ENCODE results near the gene SHROOM2. TPM values are rescaled to one million over a fixed set of nuclear protein-coding genes. Genes with fewer than 3 reads are reported as not detected.

SHROOM2 gene
- total and polyA plus RNA-seq, 4 donors, result 3.0 to 15.5 (median 5.0) TPM

- ATAC-seq (ENCODE audit: insufficient read depth, low FRiP score) (no peak), DNase-seq (no peak)
- H3K4me3 ChIP-seq, result no peak overlapping the region
- H3K36me3 ChIP-seq (ENCODE audit: control insufficient read depth in 4 of 4, insufficient read depth in 4 of 4, low read length in 4 of 4), result no peaks in the 10 kb centered on the region
- H3K9ac ChIP-seq (ENCODE audit: insufficient read depth in 1 of 2, low read length in 2 of 2), result no peak overlapping the region
- H3K27ac ChIP-seq (ENCODE audit: low read depth in 1 of 2, low read length in 1 of 2), result no peak overlapping the region
- 71 to 76% methylated on average over 9 to 12 of the region's 12 CpGs for WGBS, 2 donors
- TF ChIP-seq CTCF (IDR thresholded peaks at IDR 0.05; ENCODE audit: control extremely low read depth, extremely low read depth), result no peak
- peaks cover 0 to 8% (median 0%) of the 10 kb centered on the region in 3 donors for H3K27me3 ChIP-seq (ENCODE audit: control insufficient read depth in 3 of 3, insufficient read depth in 3 of 3, low read length in 2 of 3)
- H3K4me1 ChIP-seq (ENCODE audit: control insufficient read depth in 5 of 5, insufficient read depth in 5 of 5, low read length in 5 of 5), result peaks cover 0 to 10% (median 0%) of the 10 kb centered on the region in 5 donors
- peaks cover 0 to 6% (median 0%) of the 10 kb centered on the region in 4 donors for H3K9me3 ChIP-seq (ENCODE audit: control insufficient read depth in 4 of 4, insufficient read depth in 3 of 4, low read length in 3 of 4)
Observed at GRCh38 chrX:9878146-9878820, 92.1 kb downstream of the SHROOM2 start.

DNA sequence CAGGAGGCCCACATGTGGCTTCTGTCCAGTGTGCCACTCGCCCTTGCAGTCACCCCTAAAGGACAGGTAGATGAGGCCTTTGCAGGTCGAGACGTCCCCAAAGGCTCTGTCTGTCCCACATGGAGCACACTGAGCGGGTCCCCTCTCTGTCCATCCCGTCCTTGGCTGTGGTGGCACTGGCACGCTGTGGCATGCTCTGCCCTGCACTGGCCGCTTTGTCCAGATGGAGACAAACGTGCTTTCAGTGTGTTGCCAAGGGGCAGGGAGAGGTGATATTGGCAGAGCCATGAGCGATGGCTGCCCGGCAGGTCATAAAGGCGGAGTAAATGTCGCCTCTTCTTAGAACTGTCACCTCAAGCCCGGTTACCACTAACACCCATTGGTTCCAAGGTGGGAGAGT lies 94.0 kb downstream of the SHROOM2 start:
- Histone ChIP-seq H3K36me3 (ENCODE audit: control insufficient read depth in 4 of 4, insufficient read depth in 4 of 4, low read length in 4 of 4) (no peaks in the 10 kb centered on the region), H3K27ac (ENCODE audit: low read depth in 1 of 2, low read length in 1 of 2) (no peak overlapping the region), H3K9me3 (ENCODE audit: control insufficient read depth in 4 of 4, insufficient read depth in 3 of 4, low read length in 3 of 4) (no peaks in the 10 kb centered on the region), H3K27me3 (ENCODE audit: control insufficient read depth in 3 of 3, insufficient read depth in 3 of 3, low read length in 2 of 3) (peaks cover 0 to 8% (median 0%) of the 10 kb centered on the region in 3 donors), H3K9ac (ENCODE audit: insufficient read depth in 1 of 2, low read length in 2 of 2) (no peak overlapping the region), H3K4me1 (ENCODE audit: control insufficient read depth in 5 of 5, insufficient read depth in 5 of 5, low read length in 5 of 5) (peaks cover 0 to 19% (median 0%) of the 10 kb centered on the region in 5 donors), H3K4me3 (no peak overlapping the region)
- TF ChIP-seq CTCF (IDR thresholded peaks at IDR 0.05; ENCODE audit: control extremely low read depth, extremely low read depth), result no peak
- ATAC-seq (ENCODE audit: insufficient read depth, low FRiP score), result no peak
- no peak for DNase-seq
- 85 to 95% methylated on average over 12 to 13 of the region's 13 CpGs for WGBS, 2 donors

GRCh38 chrX:9880870-9881269 lies 94.6 kb downstream of the SHROOM2 start:
- ATAC-seq (ENCODE audit: insufficient read depth, low FRiP score), result no peak
- H3K4me1 ChIP-seq (ENCODE audit: control insufficient read depth in 5 of 5, insufficient read depth in 5 of 5, low read length in 5 of 5), result peaks cover 0 to 19% (median 0%) of the 10 kb centered on the region in 5 donors
- no peak for DNase-seq
- no peak overlapping the region for H3K4me3 ChIP-seq
- WGBS, 2 donors, result 71 to 76% methylated on average over 7 of the region's 7 CpGs
- no peak overlapping the region for H3K9ac ChIP-seq (ENCODE audit: insufficient read depth in 1 of 2, low read length in 2 of 2)
- no peaks in the 10 kb centered on the region for H3K9me3 ChIP-seq (ENCODE audit: control insufficient read depth in 4 of 4, insufficient read depth in 3 of 4, low read length in 3 of 4)
- no peak for TF ChIP-seq CTCF (IDR thresholded peaks at IDR 0.05; ENCODE audit: control extremely low read depth, extremely low read depth)
- no peak overlapping the region for H3K27ac ChIP-seq (ENCODE audit: low read depth in 1 of 2, low read length in 1 of 2)
- H3K27me3 ChIP-seq (ENCODE audit: control insufficient read depth in 3 of 3, insufficient read depth in 3 of 3, low read length in 2 of 3), result peaks cover 0 to 8% (median 0%) of the 10 kb centered on the region in 3 donors
- no peaks in the 10 kb centered on the region for H3K36me3 ChIP-seq (ENCODE audit: control insufficient read depth in 4 of 4, insufficient read depth in 4 of 4, low read length in 4 of 4)
